Endothelial cell of umbilical vein (primary cell): ENCODE results near the gene RAPGEF3. TPM values are rescaled to one million over a fixed set of nuclear protein-coding genes. Genes with fewer than 3 reads are reported as not detected.

Experiments
- BruUV-seq: library from RNA; stranded (reverse); fragments of 400-500 nt; replicated peaks from 2 replicates; lab custom pipeline; 2021; lab: Mats Ljungman, UMichigan
- CTCF ChIA-PET: fragments of 300-600, 350-600 bp; sonication (Branson Sonifier 250); formaldehyde crosslinking; loops from one replicate; lab custom pipeline; 2021; ENCODE audit warnings: antibody characterized with exemption, inconsistent platforms; lab: Charles Lee
- POLR2A ChIA-PET: fragments of 300-600, 350-600 bp; sonication (Branson Sonifier 250); formaldehyde crosslinking; loops from one replicate; lab custom pipeline; 2021; ENCODE audit warnings: antibody characterized with exemption, inconsistent platforms; lab: Charles Lee
- DNase-seq: peaks from one replicate; pipeline ENCODE4 v3.0.0-alpha.2; 2011; ENCODE audit warnings: low read depth, low spot score
- FAIRE-seq: peaks from 2 replicates; lab custom pipeline; 2011; peaks lifted over from hg19 to GRCh38; lab: Jason Lieb, UNC
- H2AFZ ChIP-seq: 2 replicates; pipeline ENCODE4 v1.6.0; 2012; ENCODE audit warnings: low read depth, low read length, control low read depth, inconsistent platforms
- H3K27ac ChIP-seq: 2 replicates; pipeline ENCODE4 v1.5.1; 2011; ENCODE audit warnings: low read depth, mild to moderate bottlenecking, control low read depth, low read length, moderate library complexity; ENCODE audit not compliant: insufficient read depth
- H3K27me3 ChIP-seq, 2 experiments: 2 replicates each; pipeline versions ENCODE4 v1.6.0 to v1.6.1; 2011; ENCODE audit warnings: low read length in 2 of 2, mixed read lengths in 1 of 2; ENCODE audit not compliant: control insufficient read depth in 2 of 2, insufficient read depth in 2 of 2
- H3K36me3 ChIP-seq, 2 experiments: 2 replicates in 1 of 2; 3 replicates in 1 of 2; pipeline ENCODE4 v1.5.1; 2011; ENCODE audit warnings: low read length in 2 of 2, mild to moderate bottlenecking in 1 of 2, moderate library complexity in 1 of 2; ENCODE audit not compliant: control insufficient read depth in 2 of 2, insufficient read depth in 2 of 2; ENCODE audit errors: extremely low read depth in 1 of 2
- H3K4me1 ChIP-seq: 3 replicates; pipeline ENCODE4 v1.5.1; 2011; ENCODE audit warnings: mild to moderate bottlenecking, low read length; ENCODE audit not compliant: control insufficient read depth, insufficient read depth; ENCODE audit errors: extremely low read depth
- H3K4me2 ChIP-seq: 2 replicates; pipeline ENCODE4 v1.6.1; 2011; ENCODE audit warnings: low read length, control low read depth, mixed read lengths; ENCODE audit not compliant: insufficient read depth
- H3K4me3 ChIP-seq, 3 experiments: fragments of 200-600 bp in 1 of 3; sonication (generic), shearing (Covaris generic) in 1 of 3; replicated peaks in 1 of 3; 2 replicates each; pipeline ENCODE4 v1.5.1; 2011 to 2016; ENCODE audit warnings: control low read depth in 3 of 3, low read length in 3 of 3, mild to moderate bottlenecking in 2 of 3, inconsistent platforms in 1 of 3, low read depth in 1 of 3, moderate library complexity in 1 of 3; ENCODE audit not compliant: insufficient read depth in 1 of 3
- H3K79me2 ChIP-seq: 2 replicates; pipeline ENCODE4 v1.6.0; 2012; ENCODE audit warnings: low read length, inconsistent platforms; ENCODE audit not compliant: control insufficient read depth, insufficient read depth
- H3K9ac ChIP-seq: replicated peaks from 2 replicates; pipeline ENCODE3; 2011; ENCODE audit warnings: low read length, control low read depth; ENCODE audit not compliant: insufficient read depth; ENCODE audit errors: extremely low read depth
- H3K9me1 ChIP-seq: replicated peaks from 3 replicates; pipeline ENCODE4 v1.6.0; 2011; ENCODE audit warnings: mild to moderate bottlenecking, low read length; ENCODE audit not compliant: control insufficient read depth, insufficient read depth; ENCODE audit errors: extremely low read depth
- H3K9me3 ChIP-seq: replicated peaks from 2 replicates; pipeline ENCODE4 v1.5.1; 2012; ENCODE audit warnings: low read length, inconsistent platforms; ENCODE audit not compliant: control insufficient read depth, insufficient read depth
- H4K20me1 ChIP-seq: replicated peaks from 2 replicates; pipeline ENCODE3; 2011; ENCODE audit warnings: mild to moderate bottlenecking, low read length; ENCODE audit not compliant: control insufficient read depth, insufficient read depth; ENCODE audit errors: extremely low read depth
- EZH2 ChIP-seq: IDR thresholded peaks from 2 replicates; pipeline ENCODE4 v1.6.1; 2012; ENCODE audit warnings: borderline replicate concordance, low read depth, mild to moderate bottlenecking, moderate library complexity, low read length, inconsistent platforms; ENCODE audit not compliant: severe bottlenecking
- FOS ChIP-seq: IDR thresholded peaks from 2 replicates; pipeline ENCODE4 v1.6.1; 2011; ENCODE audit warnings: mild to moderate bottlenecking, low read length, moderate library complexity, borderline replicate concordance; ENCODE audit not compliant: insufficient read depth
- GATA2 ChIP-seq: IDR thresholded peaks from 2 replicates; pipeline ENCODE4 v1.7.0; 2011; ENCODE audit warnings: low read depth, mild to moderate bottlenecking, moderate library complexity, mixed read lengths, low read length; ENCODE audit not compliant: insufficient read length, insufficient read depth
- JUN ChIP-seq: IDR thresholded peaks from 2 replicates; pipeline ENCODE4 v1.6.1; 2011; ENCODE audit warnings: borderline replicate concordance, low read depth; ENCODE audit not compliant: insufficient read length, insufficient read depth
- MYC ChIP-seq: IDR thresholded peaks from one replicate; pipeline ENCODE4 v1.6.1; 2011; ENCODE audit warnings: mild to moderate bottlenecking, low read depth, low read length
- POLR2A ChIP-seq: IDR thresholded peaks from 2 replicates; pipeline ENCODE4 v1.6.1; 2012; ENCODE audit warnings: low read depth, mild to moderate bottlenecking, control low read depth, low read length
- POLR2AphosphoS5 ChIP-seq: IDR thresholded peaks from 2 replicates; pipeline ENCODE4 v1.6.1; 2012; ENCODE audit warnings: low read depth, mild to moderate bottlenecking, control low read depth, low read length, moderate library complexity; ENCODE audit not compliant: insufficient read depth
- dilution Hi-C: fragments of 300-500 bp; cut with MboI; formaldehyde crosslinking; loops from one replicate; pipeline ENCODE4 v1.15.0; 2019; ENCODE audit warnings: low sequenced_read_pairs; ENCODE audit not compliant: extremely low pct_ligation_motif_present
- intact Hi-C: fragments of 100-400 bp; cut with micrococcal nuclease; formaldehyde crosslinking; loops from one replicate; pipeline ENCODE4 v1.10.0; 2022
- polyA plus RNA-seq, 4 experiments: library from polyadenylated mRNA; depleted of rRNA in 3 of 4; stranded (reverse) in 3 of 4; unstranded in 1 of 4; fragments of >200 nt; gene quantifications; 2 replicates each; pipeline versions ENCODE4 v1.2.1 to v1.2.3, GENCODE V29; 2011 to 2012; ENCODE audit warnings: missing spikeins in 1 of 4
- total RNA-seq: library from RNA; stranded (reverse); gene quantifications from 2 replicates; pipeline ENCODE4 v1.2.3, GENCODE V29; 2021
- TF ChIP-seq, protein P1 (sequence below), 2 donors: IDR thresholded peaks; 1 replicate in 1 of 2; 2 replicates in 1 of 2; pipeline ENCODE4 v1.5.1; 2011; ENCODE audit warnings: low read length in 2 of 2, mild to moderate bottlenecking in 2 of 2, moderate library complexity in 2 of 2, control low read depth in 1 of 2, inconsistent platforms in 1 of 2, low read depth in 1 of 2; ENCODE audit not compliant: insufficient read depth in 1 of 2; ENCODE audit errors: extremely low read depth in 1 of 2
- TF ChIP-seq, protein P2 (sequence below): IDR thresholded peaks from 2 replicates; pipeline ENCODE4 v1.6.1; 2011; ENCODE audit not compliant: insufficient read depth, insufficient read length

The RAPGEF3 gene
- total and polyA plus RNA-seq, 2 donors (not counting 3 experiments of a cell fraction or from before 2014, with no cell fraction given), result 34.5 to 55.1 TPM

DNA sequence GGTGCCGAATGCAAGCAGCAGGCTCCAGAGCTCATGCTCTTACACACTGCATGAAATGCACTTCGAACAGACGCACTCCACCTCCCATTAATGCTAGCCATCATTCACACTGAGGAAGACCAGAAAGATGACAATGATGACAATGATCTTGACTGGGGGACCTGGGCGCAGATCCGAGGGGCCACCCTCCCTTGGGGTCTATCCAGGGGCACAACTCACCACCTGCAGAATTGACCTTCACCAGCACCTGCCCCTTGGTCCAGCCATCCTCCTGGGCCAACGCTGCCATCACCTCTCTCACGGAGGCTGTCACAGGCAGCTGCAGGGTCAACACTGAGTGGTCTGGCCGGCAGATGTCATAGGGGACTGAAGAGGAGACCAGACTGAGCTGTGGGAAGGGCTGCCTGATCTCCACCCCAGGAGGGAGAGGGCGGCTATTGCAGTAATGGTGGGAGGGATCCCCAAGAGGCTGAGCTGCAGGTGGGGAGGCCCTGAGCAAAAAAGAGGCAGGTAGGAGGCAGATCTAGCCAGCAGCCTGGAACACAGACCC is 15.3 kb downstream of the RAPGEF3 start:
- Histone ChIP-seq H3K27me3 (no peaks in the 10 kb centered on the region), H3K79me2 (no peaks in the 10 kb centered on the region), H3K9ac (no peak overlapping the region), H3K4me1 (peaks cover 11% of the 10 kb centered on the region), H3K36me3 (peaks cover 3 to 33% of the 10 kb centered on the region in 2 experiments), H3K9me3 (no peaks in the 10 kb centered on the region), H3K27ac (no peak overlapping the region), H2AFZ (no peak overlapping the region), H3K4me3 (no peak overlapping the region), H3K9me1 (no peaks in the 10 kb centered on the region), H3K4me2 (no peak overlapping the region), H4K20me1 (no peaks in the 10 kb centered on the region)
- dilution Hi-C loops (no loop called here), intact Hi-C loops (no loop called here)
- TF ChIP-seq, protein P1, sequence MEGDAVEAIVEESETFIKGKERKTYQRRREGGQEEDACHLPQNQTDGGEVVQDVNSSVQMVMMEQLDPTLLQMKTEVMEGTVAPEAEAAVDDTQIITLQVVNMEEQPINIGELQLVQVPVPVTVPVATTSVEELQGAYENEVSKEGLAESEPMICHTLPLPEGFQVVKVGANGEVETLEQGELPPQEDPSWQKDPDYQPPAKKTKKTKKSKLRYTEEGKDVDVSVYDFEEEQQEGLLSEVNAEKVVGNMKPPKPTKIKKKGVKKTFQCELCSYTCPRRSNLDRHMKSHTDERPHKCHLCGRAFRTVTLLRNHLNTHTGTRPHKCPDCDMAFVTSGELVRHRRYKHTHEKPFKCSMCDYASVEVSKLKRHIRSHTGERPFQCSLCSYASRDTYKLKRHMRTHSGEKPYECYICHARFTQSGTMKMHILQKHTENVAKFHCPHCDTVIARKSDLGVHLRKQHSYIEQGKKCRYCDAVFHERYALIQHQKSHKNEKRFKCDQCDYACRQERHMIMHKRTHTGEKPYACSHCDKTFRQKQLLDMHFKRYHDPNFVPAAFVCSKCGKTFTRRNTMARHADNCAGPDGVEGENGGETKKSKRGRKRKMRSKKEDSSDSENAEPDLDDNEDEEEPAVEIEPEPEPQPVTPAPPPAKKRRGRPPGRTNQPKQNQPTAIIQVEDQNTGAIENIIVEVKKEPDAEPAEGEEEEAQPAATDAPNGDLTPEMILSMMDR (IDR thresholded peaks at IDR 0.05; ENCODE audit: extremely low read depth in 1 of 2, insufficient read depth in 1 of 2, low read depth in 1 of 2, low read length in 2 of 2), result no peak
- TF ChIP-seq FOS, result no peak
- TF ChIP-seq, protein P2, sequence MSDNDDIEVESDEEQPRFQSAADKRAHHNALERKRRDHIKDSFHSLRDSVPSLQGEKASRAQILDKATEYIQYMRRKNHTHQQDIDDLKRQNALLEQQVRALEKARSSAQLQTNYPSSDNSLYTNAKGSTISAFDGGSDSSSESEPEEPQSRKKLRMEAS, result no peak
- TF ChIP-seq EZH2, result no peak
- no peak for TF ChIP-seq MYC
- TF ChIP-seq POLR2A, result no peak
- TF ChIP-seq JUN, result no peak
- no peak for TF ChIP-seq POLR2AphosphoS5
- TF ChIP-seq GATA2, result no peak
- no TSS peak for BruUV-seq
- DNase-seq, result no peak
- no peak for FAIRE-seq
- POLR2A ChIA-PET, result interaction anchor here (0.7 to 1.9 kb wide), 2 partner anchors 15 to 95 kb away, joined by 3 to 8 read pairs; partner anchors contain the start of gene RAPGEF3
- CTCF ChIA-PET, result interaction anchor here (1.0 to 10.4 kb wide), 12 partner anchors 8 to 96 kb away, joined by 3 to 385 read pairs (median 25); partner anchors contain the start of genes RAPGEF3 and SLC48A1
